ENCODE data around the gene PAFAH1B2. TPM values are rescaled to one million over a fixed set of nuclear protein-coding genes. Genes with fewer than 3 reads are reported as not detected.

The PAFAH1B2 gene
- total and polyA plus RNA-seq, 10 of the 15 experiments (the other 5 are each of a cell fraction or from before 2014, with no cell fraction given): 17.6 to 64.8 (median 47.6) TPM

DNA sequence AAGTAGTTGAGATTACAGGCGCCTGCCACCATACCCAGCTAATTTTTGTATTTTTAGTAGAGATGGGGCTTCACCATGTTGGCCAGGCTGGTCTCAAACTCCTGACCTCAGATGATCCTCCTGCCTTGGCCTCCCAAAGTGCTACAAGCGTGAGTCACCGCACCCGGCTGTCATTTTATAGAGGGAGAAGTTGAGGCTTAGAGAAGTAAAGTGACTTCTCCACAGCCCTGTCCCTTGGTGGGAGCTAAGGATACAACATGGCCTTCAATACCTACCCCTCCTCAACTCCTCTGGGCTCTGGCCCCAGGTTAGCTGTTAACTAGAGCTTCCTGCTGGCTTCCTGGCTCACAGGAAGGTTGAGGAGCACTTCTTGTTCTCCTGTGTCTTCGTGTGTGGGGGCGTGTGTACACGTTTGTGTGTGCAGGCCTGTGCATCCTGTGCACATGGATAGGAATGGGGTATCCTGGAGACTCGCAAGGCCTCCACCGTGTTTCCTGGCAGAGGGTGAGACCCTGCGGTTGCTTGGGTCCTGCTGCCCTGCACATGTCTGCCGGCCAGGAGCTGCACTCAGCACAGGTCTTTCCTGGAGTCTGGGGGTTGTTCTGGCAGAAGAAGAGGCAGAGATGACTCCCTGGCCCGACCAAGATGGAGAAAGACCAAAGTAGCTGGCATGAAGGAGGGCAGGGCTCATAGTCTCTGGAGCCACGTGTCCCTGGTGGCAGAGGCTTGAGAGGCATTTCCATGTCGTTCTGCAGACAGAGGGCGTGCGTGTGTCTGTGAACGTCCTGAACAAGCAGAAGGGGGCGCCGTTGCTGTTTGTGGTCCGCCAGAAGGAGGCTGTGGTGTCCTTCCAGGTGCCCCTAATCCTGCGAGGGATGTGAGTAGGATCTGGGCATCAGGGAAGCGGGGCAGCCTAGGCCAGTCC lies 36.8 kb downstream of the PAFAH1B2 start (continued):
- TF ChIP-seq, protein P1, sequence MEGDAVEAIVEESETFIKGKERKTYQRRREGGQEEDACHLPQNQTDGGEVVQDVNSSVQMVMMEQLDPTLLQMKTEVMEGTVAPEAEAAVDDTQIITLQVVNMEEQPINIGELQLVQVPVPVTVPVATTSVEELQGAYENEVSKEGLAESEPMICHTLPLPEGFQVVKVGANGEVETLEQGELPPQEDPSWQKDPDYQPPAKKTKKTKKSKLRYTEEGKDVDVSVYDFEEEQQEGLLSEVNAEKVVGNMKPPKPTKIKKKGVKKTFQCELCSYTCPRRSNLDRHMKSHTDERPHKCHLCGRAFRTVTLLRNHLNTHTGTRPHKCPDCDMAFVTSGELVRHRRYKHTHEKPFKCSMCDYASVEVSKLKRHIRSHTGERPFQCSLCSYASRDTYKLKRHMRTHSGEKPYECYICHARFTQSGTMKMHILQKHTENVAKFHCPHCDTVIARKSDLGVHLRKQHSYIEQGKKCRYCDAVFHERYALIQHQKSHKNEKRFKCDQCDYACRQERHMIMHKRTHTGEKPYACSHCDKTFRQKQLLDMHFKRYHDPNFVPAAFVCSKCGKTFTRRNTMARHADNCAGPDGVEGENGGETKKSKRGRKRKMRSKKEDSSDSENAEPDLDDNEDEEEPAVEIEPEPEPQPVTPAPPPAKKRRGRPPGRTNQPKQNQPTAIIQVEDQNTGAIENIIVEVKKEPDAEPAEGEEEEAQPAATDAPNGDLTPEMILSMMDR (IDR thresholded peaks at IDR 0.05 in 2 of 3, conservative IDR thresholded peaks at IDR 0.05 in 1 of 3; ENCODE audit: control insufficient read depth in 2 of 3, extremely low read depth in 1 of 3, insufficient read depth in 1 of 3, low read depth in 3 of 3, low read length in 3 of 3): peak; percentile 77 to 93 (median 90)
- TF ChIP-seq, protein P2, sequence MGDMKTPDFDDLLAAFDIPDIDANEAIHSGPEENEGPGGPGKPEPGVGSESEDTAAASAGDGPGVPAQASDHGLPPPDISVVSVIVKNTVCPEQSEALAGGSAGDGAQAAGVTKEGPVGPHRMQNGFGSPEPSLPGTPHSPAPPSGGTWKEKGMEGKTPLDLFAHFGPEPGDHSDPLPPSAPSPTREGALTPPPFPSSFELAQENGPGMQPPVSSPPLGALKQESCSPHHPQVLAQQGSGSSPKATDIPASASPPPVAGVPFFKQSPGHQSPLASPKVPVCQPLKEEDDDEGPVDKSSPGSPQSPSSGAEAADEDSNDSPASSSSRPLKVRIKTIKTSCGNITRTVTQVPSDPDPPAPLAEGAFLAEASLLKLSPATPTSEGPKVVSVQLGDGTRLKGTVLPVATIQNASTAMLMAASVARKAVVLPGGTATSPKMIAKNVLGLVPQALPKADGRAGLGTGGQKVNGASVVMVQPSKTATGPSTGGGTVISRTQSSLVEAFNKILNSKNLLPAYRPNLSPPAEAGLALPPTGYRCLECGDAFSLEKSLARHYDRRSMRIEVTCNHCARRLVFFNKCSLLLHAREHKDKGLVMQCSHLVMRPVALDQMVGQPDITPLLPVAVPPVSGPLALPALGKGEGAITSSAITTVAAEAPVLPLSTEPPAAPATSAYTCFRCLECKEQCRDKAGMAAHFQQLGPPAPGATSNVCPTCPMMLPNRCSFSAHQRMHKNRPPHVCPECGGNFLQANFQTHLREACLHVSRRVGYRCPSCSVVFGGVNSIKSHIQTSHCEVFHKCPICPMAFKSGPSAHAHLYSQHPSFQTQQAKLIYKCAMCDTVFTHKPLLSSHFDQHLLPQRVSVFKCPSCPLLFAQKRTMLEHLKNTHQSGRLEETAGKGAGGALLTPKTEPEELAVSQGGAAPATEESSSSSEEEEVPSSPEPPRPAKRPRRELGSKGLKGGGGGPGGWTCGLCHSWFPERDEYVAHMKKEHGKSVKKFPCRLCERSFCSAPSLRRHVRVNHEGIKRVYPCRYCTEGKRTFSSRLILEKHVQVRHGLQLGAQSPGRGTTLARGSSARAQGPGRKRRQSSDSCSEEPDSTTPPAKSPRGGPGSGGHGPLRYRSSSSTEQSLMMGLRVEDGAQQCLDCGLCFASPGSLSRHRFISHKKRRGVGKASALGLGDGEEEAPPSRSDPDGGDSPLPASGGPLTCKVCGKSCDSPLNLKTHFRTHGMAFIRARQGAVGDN (IDR thresholded peaks at IDR 0.05): peak; percentile 60; the same call in 1 of the 2 replicates
- TF ChIP-seq EZH2 (IDR thresholded peaks at IDR 0.05; ENCODE audit: borderline replicate concordance, control insufficient read depth, low read depth, low read length): no peak
